ENCODE data around the gene GPAT2.
"Not testable (repeated sequence)": the region's sequence is repeated elsewhere in the genome, so short reads cannot be mapped to it uniquely, and the experiment has no call there.

- not testable (repeated sequence) for TF ChIP-seq POLR2AphosphoS5, TCF7L2 (IDR thresholded peaks at IDR 0.05; ENCODE audit: low read depth, low read length)
- TF ChIP-seq CTCF (IDR thresholded peaks at IDR 0.05) = peak; percentile 29
Observed at GRCh38 chr2:96012792-96013264, 21.9 kb downstream of the GPAT2 start.

All from Panc1 (cell line).